NCI-H2227 (cell line): ENCODE measurements around the gene IGSF8.
"Not testable (repeated sequence)": the region's sequence is repeated elsewhere in the genome, so short reads cannot be mapped to it uniquely, and the experiment has no call there.

Experiments used
- DNase-seq: peaks from one replicate; lab custom pipeline; 2025; ENCODE audit not compliant: unreplicated experiment; lab: John Stamatoyannopoulos, UW

IGSF8 gene

DNA sequence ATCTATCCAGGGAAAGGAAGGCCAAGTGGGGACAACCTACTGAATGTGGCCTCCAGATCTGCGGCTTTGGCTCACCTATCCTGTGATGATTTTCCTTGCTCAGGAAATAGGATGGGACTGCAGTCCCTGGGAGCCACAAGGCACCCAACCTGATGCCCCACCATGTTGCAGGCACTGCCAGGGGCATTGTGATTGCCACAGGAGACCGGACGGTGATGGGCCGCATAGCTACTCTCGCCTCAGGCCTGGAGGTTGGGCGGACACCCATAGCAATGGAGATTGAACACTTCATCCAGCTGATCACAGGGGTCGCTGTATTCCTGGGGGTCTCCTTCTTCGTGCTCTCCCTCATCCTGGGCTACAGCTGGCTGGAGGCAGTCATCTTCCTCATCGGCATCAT lies 29.0 kb upstream of the IGSF8 start:
- no peak for DNase-seq

- DNase-seq: not testable (repeated sequence)
These were observed 27.9 kb upstream of the IGSF8 start for GRCh38 chr1:160126342-160126741.

DNA sequence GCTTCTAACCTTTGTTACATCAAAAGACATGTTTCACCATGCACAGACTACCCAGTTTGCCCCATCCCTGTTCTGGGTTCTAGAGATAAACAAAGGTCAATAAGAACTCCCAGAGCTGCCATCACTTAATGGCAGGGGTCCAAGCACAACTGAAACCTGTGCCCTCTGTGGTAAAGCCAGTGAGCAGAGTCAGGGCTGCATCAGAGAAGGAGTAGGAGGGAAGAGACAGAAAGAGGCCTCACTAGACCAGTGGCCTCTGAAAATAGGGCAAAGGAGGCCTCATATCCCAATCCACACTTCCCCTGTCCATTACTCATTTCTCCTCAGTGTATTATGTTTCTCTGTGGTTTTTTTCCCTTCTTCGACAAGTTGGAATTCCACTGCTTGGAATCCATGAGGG lies 27.3 kb upstream of the IGSF8 start:
- DNase-seq: no peak

DNA sequence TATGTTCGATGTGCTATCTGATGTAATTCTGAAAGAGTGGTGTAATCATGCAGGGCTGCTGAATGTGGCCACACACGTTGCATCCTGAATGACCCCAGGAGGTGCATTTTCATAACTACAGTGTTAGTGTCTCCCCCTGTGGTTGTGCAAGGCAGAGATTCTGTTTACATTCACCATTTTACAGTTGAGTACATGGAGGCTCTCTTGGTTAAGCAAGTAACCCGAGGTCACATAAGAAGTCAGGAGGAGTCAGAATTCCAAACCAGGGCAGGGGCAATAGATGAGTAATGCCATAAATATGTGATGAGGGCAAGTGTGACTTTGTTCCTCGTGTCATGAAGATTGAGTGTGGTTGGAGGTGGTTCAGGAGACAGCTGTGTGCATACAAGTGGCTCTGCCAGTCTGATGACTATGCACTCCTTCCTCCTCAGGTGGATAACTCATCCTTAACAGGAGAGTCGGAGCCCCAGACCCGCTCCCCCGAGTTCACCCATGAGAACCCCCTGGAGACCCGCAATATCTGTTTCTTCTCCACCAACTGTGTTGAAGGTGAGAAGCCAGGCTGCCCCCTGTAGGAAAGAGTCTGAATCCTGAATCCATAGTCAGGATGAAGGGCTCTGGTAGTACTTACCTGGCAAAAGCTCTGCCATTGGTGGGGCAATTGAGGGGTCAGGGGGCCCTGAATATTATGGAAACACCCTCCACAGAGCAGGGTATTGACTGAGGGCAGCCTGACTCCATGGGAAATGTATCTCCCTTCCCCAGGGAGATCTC lies 26.5 kb upstream of the IGSF8 start:
- no peak for DNase-seq

DNA sequence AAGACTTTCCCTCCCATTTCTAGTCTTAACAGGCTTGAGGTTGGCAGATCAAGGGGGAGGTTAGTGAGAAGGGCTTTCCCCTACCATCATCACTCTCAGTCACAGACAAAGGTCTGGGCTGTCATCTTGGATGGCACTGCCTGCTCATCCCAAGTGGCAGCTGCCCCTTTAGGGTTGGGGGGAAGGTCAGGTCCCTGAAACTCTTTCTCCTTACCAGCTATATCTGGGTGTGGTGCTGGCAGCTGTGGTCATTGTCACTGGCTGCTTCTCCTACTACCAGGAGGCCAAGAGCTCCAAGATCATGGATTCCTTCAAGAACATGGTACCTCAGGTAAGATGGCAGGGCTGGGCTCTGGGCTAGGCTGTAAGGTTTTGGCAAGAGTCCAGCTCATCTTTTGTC lies 25.3 kb upstream of the IGSF8 start:
- DNase-seq: no peak

- DNase-seq: no peak
These were observed 24.6 kb upstream of the IGSF8 start for GRCh38 chr1:160122978-160123495.

- DNase-seq: no peak
These were observed 23.0 kb upstream of the IGSF8 start for GRCh38 chr1:160121388-160121787.

DNA sequence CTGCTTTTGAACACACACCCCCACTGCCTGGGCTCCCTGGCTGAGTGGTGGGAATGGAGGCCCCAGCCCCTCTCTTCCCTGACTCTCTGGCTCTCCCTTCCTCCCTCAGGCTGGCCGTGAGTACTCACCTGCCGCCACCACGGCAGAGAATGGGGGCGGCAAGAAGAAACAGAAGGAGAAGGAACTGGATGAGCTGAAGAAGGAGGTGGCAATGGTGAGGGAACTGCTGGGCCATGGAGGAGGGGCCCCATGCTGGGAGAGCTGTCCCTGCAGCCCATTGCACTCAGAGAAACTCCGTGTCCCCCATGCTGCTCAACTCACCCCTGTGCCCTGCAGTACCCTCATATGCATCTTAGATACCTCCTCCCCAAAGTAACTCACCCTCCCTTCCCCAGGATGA lies 22.4 kb upstream of the IGSF8 start:
- no peak for DNase-seq

DNA sequence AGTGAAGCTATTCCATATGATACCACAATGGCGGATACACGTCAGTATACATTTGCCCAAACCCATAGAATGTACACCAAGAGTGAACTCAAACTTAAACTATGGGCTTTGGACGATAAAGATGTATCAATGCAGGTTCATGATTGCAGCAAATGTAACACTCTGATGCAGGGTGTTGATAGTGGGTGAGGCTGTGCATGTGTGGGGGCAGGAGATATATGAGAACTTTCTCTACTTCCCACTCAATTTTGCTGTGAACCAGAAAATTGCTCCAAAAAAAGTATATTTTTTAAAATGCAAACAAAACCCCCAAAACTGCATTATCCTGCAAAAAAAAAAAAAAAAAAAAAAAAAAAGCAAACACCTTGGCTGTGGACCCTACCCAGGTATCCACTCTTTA lies 20.5 kb upstream of the IGSF8 start:
- DNase-seq: no peak

DNA sequence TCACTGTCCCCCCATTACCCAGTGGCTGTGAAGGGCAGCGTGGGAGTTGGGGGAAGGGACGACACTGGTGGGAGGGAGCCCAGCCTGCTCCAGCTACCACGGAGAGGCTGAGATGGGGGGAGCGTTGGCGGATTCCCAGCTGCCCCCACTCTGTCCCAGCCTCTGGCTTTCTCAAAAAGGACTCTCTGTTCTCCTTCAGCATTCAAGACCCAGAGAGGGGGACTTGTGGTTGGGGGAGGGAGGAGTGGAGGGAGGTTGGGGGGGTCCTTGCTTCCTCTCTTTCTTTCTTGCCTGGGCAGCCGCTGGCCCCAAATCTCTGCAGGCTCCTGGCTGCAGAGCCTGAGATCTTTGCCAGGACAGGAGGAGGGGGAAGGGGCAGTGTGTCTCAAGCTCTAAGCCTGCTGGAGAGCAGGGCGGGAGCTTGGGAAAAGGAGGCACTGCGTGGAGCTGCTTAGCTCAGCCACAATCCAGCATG lies 19.3 kb upstream of the IGSF8 start:
- DNase-seq: peak; percentile 13

DNA sequence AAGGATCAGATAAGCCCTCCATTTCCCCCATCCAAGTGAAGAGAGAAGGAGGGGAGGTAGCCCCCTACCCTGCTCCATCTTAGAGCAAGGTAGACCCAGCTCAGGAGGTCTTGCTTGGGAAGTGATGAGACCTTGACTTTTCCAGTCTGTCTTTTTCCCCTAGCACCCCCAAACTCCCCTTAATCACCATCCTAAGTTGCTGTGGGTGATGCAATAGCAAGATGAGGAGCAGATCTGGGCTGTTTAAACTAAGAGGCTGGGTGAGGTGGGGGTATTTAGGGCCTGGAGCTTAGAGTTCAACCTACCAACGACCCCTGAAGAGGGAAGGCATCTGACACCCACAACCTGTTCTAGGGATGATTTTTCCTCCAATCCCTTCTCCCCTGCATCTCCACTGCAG lies 18.9 kb upstream of the IGSF8 start:
- no peak for DNase-seq

DNA sequence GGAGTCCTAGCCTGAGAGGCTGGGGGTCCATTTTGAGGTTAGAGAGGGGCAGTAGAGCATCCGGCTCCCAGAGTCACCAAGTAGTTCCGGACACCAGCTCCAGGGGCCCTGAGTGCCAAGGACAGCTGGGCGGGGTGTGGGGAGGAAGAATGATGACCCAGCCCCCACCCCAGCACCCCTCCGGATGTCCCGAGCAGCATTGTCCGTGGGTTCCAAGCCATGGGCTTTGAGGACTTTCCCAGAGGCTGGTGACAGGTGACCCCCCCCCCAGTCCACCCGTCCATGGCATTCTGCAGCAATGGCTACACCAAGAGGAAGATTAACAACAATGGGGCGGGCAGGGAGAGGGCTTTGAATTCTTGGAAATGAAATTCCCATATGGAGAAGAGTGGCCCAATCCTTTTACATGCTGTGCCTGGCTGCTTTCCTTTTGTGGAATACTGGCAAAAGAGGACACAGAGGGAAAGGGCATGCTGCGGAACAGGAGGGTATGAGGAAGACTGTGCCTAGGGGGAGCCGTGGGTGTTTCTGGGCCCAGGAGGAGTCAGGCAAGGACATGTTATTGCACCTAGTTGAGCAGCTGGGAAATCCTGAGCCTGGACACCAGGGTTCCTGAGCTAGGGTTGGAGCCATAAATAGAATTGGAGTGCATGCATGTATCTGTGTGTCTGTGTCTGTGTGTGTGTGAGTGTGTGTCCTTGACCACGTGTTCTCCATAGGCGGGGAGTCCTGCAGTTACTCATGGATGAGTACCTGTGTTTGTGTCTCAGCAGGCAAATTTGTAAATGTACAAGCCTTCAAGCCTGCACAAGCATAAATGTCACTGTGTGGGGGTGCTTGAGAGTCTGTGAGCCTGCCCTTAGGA lies 18.1 kb upstream of the IGSF8 start:
- DNase-seq: peak; percentile 15

- no peak for DNase-seq
These were observed 17.3 kb upstream of the IGSF8 start, which contains the start of gene ATP1A2 for GRCh38 chr1:160115545-160116282. Gene ATP1A2 (plus strand): TSS chr1:160115759. CDS start chr1:160115862, 103 bp downstream.

- DNase-seq: no peak
These were observed 15.7 kb upstream of the IGSF8 start for GRCh38 chr1:160114085-160114484.

- no peak for DNase-seq
These were observed 15.0 kb upstream of the IGSF8 start for GRCh38 chr1:160113407-160113806.

- DNase-seq: no peak
These were observed 13.9 kb upstream of the IGSF8 start for GRCh38 chr1:160112357-160112756.

GRCh38 chr1:160111462-160111861 lies 13.0 kb upstream of the IGSF8 start:
- DNase-seq: not testable (repeated sequence)

DNA sequence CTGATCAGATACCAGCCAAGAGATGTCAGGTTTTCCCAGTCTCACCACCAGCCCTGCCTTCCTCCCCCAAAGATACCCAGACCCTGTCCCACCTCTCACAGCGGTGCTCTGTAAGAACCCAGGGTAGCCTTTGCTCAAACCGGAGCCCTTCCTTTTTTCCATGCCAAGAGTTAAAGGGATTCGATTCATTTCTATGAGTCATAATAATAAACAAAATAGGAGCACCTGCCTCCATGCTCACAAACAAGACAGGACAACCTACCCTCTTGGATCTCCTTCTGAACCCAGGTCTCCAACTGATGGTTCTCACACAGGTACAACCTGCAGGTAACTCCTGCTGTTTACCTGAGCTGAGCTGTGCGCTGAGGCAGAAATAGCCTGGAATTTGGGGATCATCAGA lies 11.3 kb upstream of the IGSF8 start:
- no peak for DNase-seq

DNA sequence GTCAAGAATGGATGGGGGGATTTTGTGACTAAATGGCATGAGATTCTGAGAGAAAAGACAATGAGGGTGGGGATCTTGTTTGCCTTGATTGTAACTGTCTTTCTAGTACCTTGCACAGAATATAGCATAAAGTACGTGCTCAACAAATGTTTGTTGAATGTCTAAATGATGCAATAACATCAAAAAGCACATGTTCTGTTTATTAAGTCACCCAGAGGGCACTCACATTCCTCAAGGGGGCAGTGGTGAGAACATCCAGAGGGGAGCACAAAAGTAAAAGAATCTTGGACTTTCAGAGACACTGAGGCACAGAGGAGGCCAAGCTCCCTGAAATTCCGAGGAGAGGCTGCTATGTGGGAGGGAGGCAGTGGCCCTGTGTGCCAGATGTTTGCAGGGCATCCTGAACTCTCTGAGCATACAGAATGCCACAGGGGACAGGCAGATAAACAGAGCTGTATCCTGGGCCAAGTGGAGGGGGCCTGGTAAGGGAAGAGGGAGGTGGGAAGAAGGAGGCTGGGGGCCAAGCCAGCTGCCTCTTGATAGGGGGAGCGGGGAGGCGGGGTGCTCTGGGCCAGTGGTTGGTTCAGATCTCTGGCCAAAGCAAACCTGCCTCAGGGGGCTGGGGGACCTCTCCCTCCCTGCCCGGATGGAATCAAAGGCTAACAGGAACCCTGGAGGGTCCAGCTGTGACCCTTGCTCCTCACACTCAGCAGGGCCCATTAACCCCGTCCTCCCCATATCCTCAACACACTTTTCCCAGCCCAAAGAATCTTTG lies 10.7 kb upstream of the IGSF8 start:
- peak; percentile 34 for DNase-seq

DNA sequence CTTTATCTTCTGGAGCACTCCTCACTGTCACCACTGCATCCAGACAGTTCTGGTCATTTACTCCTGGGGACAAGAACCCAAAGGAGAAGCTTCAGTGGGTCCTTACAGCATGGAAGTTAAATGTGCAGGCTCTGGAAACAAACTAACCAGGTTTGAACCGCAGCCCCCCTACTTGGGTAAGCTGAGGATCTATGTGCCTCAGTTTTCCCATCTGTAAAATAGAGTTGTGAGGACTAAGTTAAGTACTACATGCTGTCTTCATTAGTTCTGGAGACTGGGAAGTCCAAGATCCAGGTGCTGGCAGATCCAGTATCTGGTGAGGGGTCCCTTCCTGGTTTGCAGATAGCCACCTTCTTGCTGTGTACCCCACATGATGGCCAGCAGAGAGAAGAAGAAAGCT lies 9.1 kb upstream of the IGSF8 start:
- DNase-seq: no peak
